Subcutaneous adipose tissue (tissue), 4 donors: Measurements from ENCODE around the gene CEP63. TPM values are rescaled to one million over a fixed set of nuclear protein-coding genes. Genes with fewer than 3 reads are reported as not detected.

Experiments
- CTCF ChIP-seq: fragments of 450-650 bp; IDR thresholded peaks from one replicate; pipeline ENCODE4 v1.5.1; 2016; ENCODE audit warnings: low read depth, mild to moderate bottlenecking, control low read depth, antibody characterized with exemption, moderate library complexity
- total RNA-seq, 4 donors: library from RNA; depleted of rRNA; stranded (reverse); fragments of >200 nt; gene quantifications; one replicate each; pipeline ENCODE4 v1.1.0, GENCODE V29; 2016

The CEP63 gene
- total RNA-seq, 4 donors from 2014 or later = 19.9 to 39.2 (median 34.7) TPM

- TF ChIP-seq CTCF = no peak
These were observed 60.0 kb downstream of the CEP63 start for GRCh38 chr3:134545818-134546217.

- TF ChIP-seq CTCF = no peak
These were observed 66.9 kb downstream of the CEP63 start for GRCh38 chr3:134552784-134553183.

- TF ChIP-seq CTCF = no peak
These were observed 73.7 kb downstream of the CEP63 start for GRCh38 chr3:134559591-134559990.

GRCh38 chr3:134562055-134562454, 76.2 kb downstream of the CEP63 start:
- TF ChIP-seq CTCF = no peak

- TF ChIP-seq CTCF = no peak
These were observed 77.7 kb downstream of the CEP63 start for GRCh38 chr3:134563601-134564000.

GRCh38 chr3:134564991-134565390, 79.1 kb downstream of the CEP63 start:
- no peak for TF ChIP-seq CTCF

GRCh38 chr3:134567605-134568004, 81.7 kb downstream of the CEP63 start:
- no peak for TF ChIP-seq CTCF
